SK-N-SH (cell line): ENCODE measurements around the gene FGF7. TPM values are rescaled to one million over a fixed set of nuclear protein-coding genes. Genes with fewer than 3 reads are reported as not detected.

ENCODE experiments used
- CTCF ChIA-PET: fragments of 300-600, 350-600 bp; formaldehyde crosslinking; extraction: SDS; loops from one replicate; lab custom pipeline; 2021; lab: Yijun Ruan, JAX
- POLR2A ChIA-PET: fragments of 350-600 bp; sonication (Branson Sonifier 250); formaldehyde crosslinking; extraction: SDS; loops from one replicate; lab custom pipeline; 2020; ENCODE audit warnings: antibody characterized with exemption, inconsistent platforms; lab: Yijun Ruan, JAX
- DNase-seq: peaks from one replicate; pipeline ENCODE4 v3.0.0; 2012
- H2AFZ ChIP-seq: fragments of 200-600 bp; sonication (generic); 2 replicates; pipeline ENCODE4 v1.8.1; 2016; ENCODE audit warnings: antibody characterized with exemption, mild to moderate bottlenecking, low read depth
- H3F3A ChIP-seq: fragments of 200-600 bp; sonication (generic); replicated peaks from 2 replicates; pipeline ENCODE3; 2016; ENCODE audit warnings: antibody characterized with exemption, mild to moderate bottlenecking; ENCODE audit not compliant: insufficient read depth
- H3K27ac ChIP-seq, 2 experiments: fragments of 200-500 bp in 1 of 2; fragments of 200-600 bp in 1 of 2; sonication (Bioruptor generic) in 1 of 2; sonication (generic), shearing (Covaris generic) in 1 of 2; 2 replicates each; pipeline versions ENCODE4 v1.5.1 to v1.6.1; 2014 to 2016; ENCODE audit warnings: low read depth in 2 of 2, inconsistent platforms in 1 of 2, low read length in 1 of 2, mild to moderate bottlenecking in 1 of 2, mixed read lengths in 1 of 2
- H3K27me3 ChIP-seq: fragments of 200-600 bp; sonication (generic), shearing (Covaris generic); 2 replicates; pipeline ENCODE4 v1.6.1; 2016; ENCODE audit warnings: mixed run types; ENCODE audit not compliant: insufficient read depth
- H3K36me3 ChIP-seq, 2 experiments: fragments of 200-500 bp in 1 of 2; fragments of 200-600 bp in 1 of 2; sonication (Bioruptor generic) in 1 of 2; sonication (generic) in 1 of 2; replicated peaks in 1 of 2; 2 replicates each; pipeline versions ENCODE3 to v1.5.1; 2014 to 2016; ENCODE audit warnings: low read length in 1 of 2, mild to moderate bottlenecking in 1 of 2; ENCODE audit not compliant: insufficient read depth in 2 of 2, control insufficient read depth in 1 of 2
- H3K4me1 ChIP-seq, 2 experiments: fragments of 200-500 bp in 1 of 2; fragments of 200-600 bp in 1 of 2; sonication (Bioruptor generic) in 1 of 2; sonication (generic), shearing (Covaris generic) in 1 of 2; 2 replicates each; pipeline versions ENCODE4 v1.5.1 to v1.6.1; 2014 to 2016; ENCODE audit warnings: low read depth in 1 of 2, low read length in 1 of 2, mixed run types in 1 of 2; ENCODE audit not compliant: insufficient read depth in 2 of 2, control insufficient read depth in 1 of 2
- H3K4me2 ChIP-seq: fragments of 200-600 bp; sonication (generic), shearing (Covaris generic); 2 replicates; pipeline ENCODE4 v1.6.1; 2017; ENCODE audit warnings: mixed run types
- H3K4me3 ChIP-seq, 2 experiments: fragments of 200-500 bp in 1 of 2; fragments of 200-600 bp in 1 of 2; sonication (Bioruptor generic) in 1 of 2; sonication (generic), shearing (Covaris generic) in 1 of 2; 2 replicates each; pipeline versions ENCODE4 v1.5.1 to v1.8.1; 2014 to 2016; ENCODE audit warnings: low read depth in 2 of 2, inconsistent platforms in 1 of 2, low read length in 1 of 2, mild to moderate bottlenecking in 1 of 2, mixed read lengths in 1 of 2, moderate library complexity in 1 of 2
- H3K79me2 ChIP-seq: fragments of 200-600 bp; sonication (generic); 2 replicates; pipeline ENCODE4 v1.8.1; 2017; ENCODE audit warnings: mild to moderate bottlenecking; ENCODE audit not compliant: insufficient read depth
- H3K9ac ChIP-seq: fragments of 200-600 bp; sonication (generic); 2 replicates; pipeline ENCODE4 v1.6.1; 2017; ENCODE audit warnings: mixed run types
- H3K9me2 ChIP-seq: fragments of 200-600 bp; sonication (generic); 2 replicates; pipeline ENCODE4 v1.6.1; 2017; ENCODE audit warnings: mixed run types
- H3K9me3 ChIP-seq: fragments of 200-600 bp; sonication (generic); 2 replicates; pipeline ENCODE4 v1.6.1; 2017; ENCODE audit warnings: mixed run types, mild to moderate bottlenecking, moderate library complexity
- H4K20me1 ChIP-seq: fragments of 200-600 bp; sonication (generic); 2 replicates; pipeline ENCODE4 v1.6.1; 2017; ENCODE audit warnings: mild to moderate bottlenecking, mixed run types; ENCODE audit not compliant: insufficient read depth
- CTCF ChIP-seq: fragments of 200-600 bp; sonication (generic); IDR thresholded peaks from 2 replicates; pipeline ENCODE4 v1.6.1; 2017; ENCODE audit warnings: antibody characterized with exemption, mild to moderate bottlenecking, moderate library complexity
- ELF1 ChIP-seq: IDR thresholded peaks from 2 replicates; pipeline ENCODE4 v1.4.0; 2012
- EZH2phosphoT487 ChIP-seq: fragments of 200-600 bp; sonication (generic); IDR thresholded peaks from 2 replicates; pipeline ENCODE4 v1.6.1; 2017; ENCODE audit warnings: low read depth, mixed run types, mild to moderate bottlenecking, antibody characterized with exemption, moderate library complexity, borderline replicate concordance
- IRF3 ChIP-seq: fragments of 150-350 bp; IDR thresholded peaks from 2 replicates; pipeline ENCODE4 v1.6.1; 2016; ENCODE audit warnings: mild to moderate bottlenecking, low read depth, low read length
- MXI1 ChIP-seq: IDR thresholded peaks from 2 replicates; pipeline ENCODE4 v1.6.1; 2012; ENCODE audit warnings: mild to moderate bottlenecking, low read depth, low read length, improper control_type of control experiment
- NRF1 ChIP-seq: IDR thresholded peaks from 2 replicates; pipeline ENCODE4 v1.6.1; 2012; ENCODE audit warnings: low read depth, mild to moderate bottlenecking, low read length
- RAD21 ChIP-seq: IDR thresholded peaks from 2 replicates; pipeline ENCODE4 v1.6.1; 2012; ENCODE audit warnings: mild to moderate bottlenecking, low read length
- REST ChIP-seq: IDR thresholded peaks from 2 replicates; pipeline ENCODE4 v1.6.1; 2012; ENCODE audit warnings: mild to moderate bottlenecking, low read depth, low read length, moderate library complexity
- SIN3A ChIP-seq: IDR thresholded peaks from 2 replicates; pipeline ENCODE4 v1.6.1; 2012; ENCODE audit warnings: low read depth, mild to moderate bottlenecking, low read length, moderate library complexity, borderline replicate concordance
- SMC3 ChIP-seq: IDR thresholded peaks from 2 replicates; pipeline ENCODE4 v1.6.1; 2012; ENCODE audit warnings: low read depth, low read length, improper control_type of control experiment
- TCF12 ChIP-seq: IDR thresholded peaks from 2 replicates; pipeline ENCODE4 v1.4.0; 2012
- TEAD4 ChIP-seq: IDR thresholded peaks from 2 replicates; pipeline ENCODE4 v1.4.0; 2012; ENCODE audit warnings: mild to moderate bottlenecking, borderline replicate concordance; ENCODE audit not compliant: insufficient read depth
- WGBS: methylation state at CpG from one replicate; pipeline ENCODE4 v1.1.6; 2017; ENCODE audit warnings: low lambda C conversion rate; 5-methylcytosine and 5-hydroxymethylcytosine counted together
- polyA plus RNA-seq, 3 experiments: library from polyadenylated mRNA; depleted of rRNA; stranded (reverse); fragments of >200 nt; gene quantifications; 2 replicates each; pipeline ENCODE4 v1.2.3, GENCODE V29; 2012

Gene FGF7
- polyA plus RNA-seq, 1 of the 3 experiments (the other 2 are of a cell fraction): 0.25 TPM

- peak; percentile 70; the same call in 1 of the 2 replicates for TF ChIP-seq TCF12
Observed at GRCh38 chr15:49415638-49416037, 7.4 kb upstream of the FGF7 start (continued).

GRCh38 chr15:49418811-49419210, 4.2 kb upstream of the FGF7 start:
- Histone ChIP-seq H3K4me2 (no peak overlapping the region), H3K9me3 (no peaks in the 10 kb centered on the region), H3K36me3 (no peaks in the 10 kb centered on the region), H3K27me3 (no peaks in the 10 kb centered on the region), H3F3A (peaks cover 9% of the 10 kb centered on the region), H3K4me1 (peaks cover 3 to 4% of the 10 kb centered on the region in 2 experiments; a peak in 2 of 4 replicates), H4K20me1 (no peaks in the 10 kb centered on the region), H3K9ac (no peak overlapping the region), H3K79me2 (no peaks in the 10 kb centered on the region), H3K9me2 (no peaks in the 10 kb centered on the region), H3K4me3 (no peak overlapping the region), H3K27ac (no peak overlapping the region), H2AFZ (no peak overlapping the region)
- CTCF ChIA-PET: interaction anchor here (2.0 to 2.9 kb wide), 2 partner anchors 183 to 585 kb away, joined by 7 to 8 read pairs; no protein-coding TSS in a partner anchor
- POLR2A ChIA-PET: no interaction called here
- DNase-seq: no peak
- WGBS: 90% methylated on average over 1 of the region's 1 CpG
- TF ChIP-seq NRF1 (no peak), EZH2phosphoT487 (no peak), SMC3 (no peak), ELF1 (no peak), TEAD4 (no peak), TCF12 (no peak)

- Histone ChIP-seq H3K27ac (no peak overlapping the region), H3K9me3 (no peaks in the 10 kb centered on the region), H3K79me2 (no peaks in the 10 kb centered on the region), H3K4me2 (no peak overlapping the region), H3K4me1 (peaks cover 3 to 4% of the 10 kb centered on the region in 2 experiments; a peak in 2 of 4 replicates), H3K36me3 (no peaks in the 10 kb centered on the region), H3K4me3 (no peak overlapping the region), H4K20me1 (no peaks in the 10 kb centered on the region), H3K9me2 (no peaks in the 10 kb centered on the region; the same call in 1 of the 2 replicates), H3K9ac (no peak overlapping the region), H2AFZ (no peak overlapping the region), H3K27me3 (no peaks in the 10 kb centered on the region), H3F3A (peaks cover 9% of the 10 kb centered on the region)
- CTCF ChIA-PET: interaction anchor here (0.7 to 2.7 kb wide), 13 partner anchors 9 to 720 kb away, joined by 3 to 33 read pairs (median 4); no protein-coding TSS in a partner anchor
- POLR2A ChIA-PET: no interaction called here
- TF ChIP-seq SIN3A (no peak), MXI1 (no peak), RAD21 (peak; percentile 71), REST (no peak), TEAD4 (no peak), SMC3 (peak; percentile 72), CTCF (peak; percentile 92), IRF3 (no peak)
- peak; percentile 23 for DNase-seq
- 74% methylated on average over 9 of the region's 9 CpGs for WGBS
Observed at GRCh38 chr15:49421991-49422390, 1.1 kb upstream of the FGF7 start.
